ENCODE measurements around the gene AEBP1.

DNA sequence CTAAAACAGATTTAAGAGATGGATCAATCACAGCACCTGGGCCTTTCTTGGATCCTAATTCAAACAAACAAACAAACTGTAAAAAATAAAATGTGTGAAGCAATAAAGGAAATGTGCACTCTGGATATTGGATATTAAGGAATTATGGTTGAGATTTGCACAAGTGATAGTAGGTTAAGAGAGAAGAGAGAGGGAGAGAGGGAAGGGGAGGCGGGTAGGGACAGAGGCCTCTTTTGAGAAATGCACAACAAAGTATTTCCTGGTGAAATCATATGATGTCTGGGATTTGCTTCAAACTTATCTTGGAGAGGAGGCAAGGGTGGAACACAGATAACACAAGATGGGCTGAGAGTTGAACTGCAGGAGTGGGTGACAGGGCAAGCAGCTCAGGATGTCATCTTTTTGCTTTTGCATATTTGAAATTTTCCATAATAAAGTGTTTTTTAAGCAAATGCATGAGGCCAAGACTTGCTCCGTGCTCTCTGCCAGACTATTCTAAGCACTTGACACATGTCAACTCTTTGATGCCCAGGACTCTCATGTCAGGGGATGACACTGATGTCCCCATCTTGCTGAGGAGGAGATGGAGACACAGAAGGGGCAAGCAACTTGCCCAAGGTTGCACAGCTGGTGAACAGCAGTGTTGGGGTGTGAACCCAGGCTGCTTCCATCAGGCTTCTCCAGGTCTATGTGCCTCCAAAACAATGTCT, 9.1 kb upstream of the AEBP1 start:
- TF ChIP-seq POLR2A (IDR thresholded peaks at IDR 0.05; ENCODE audit: low read depth, low read length), result no peak
- TF ChIP-seq, protein P1, sequence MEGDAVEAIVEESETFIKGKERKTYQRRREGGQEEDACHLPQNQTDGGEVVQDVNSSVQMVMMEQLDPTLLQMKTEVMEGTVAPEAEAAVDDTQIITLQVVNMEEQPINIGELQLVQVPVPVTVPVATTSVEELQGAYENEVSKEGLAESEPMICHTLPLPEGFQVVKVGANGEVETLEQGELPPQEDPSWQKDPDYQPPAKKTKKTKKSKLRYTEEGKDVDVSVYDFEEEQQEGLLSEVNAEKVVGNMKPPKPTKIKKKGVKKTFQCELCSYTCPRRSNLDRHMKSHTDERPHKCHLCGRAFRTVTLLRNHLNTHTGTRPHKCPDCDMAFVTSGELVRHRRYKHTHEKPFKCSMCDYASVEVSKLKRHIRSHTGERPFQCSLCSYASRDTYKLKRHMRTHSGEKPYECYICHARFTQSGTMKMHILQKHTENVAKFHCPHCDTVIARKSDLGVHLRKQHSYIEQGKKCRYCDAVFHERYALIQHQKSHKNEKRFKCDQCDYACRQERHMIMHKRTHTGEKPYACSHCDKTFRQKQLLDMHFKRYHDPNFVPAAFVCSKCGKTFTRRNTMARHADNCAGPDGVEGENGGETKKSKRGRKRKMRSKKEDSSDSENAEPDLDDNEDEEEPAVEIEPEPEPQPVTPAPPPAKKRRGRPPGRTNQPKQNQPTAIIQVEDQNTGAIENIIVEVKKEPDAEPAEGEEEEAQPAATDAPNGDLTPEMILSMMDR (conservative IDR thresholded peaks at IDR 0.05; ENCODE audit: low read depth, low read length), result no peak
- no peak for TF ChIP-seq CEBPB (IDR thresholded peaks at IDR 0.05; ENCODE audit: low read depth, low read length)
- TF ChIP-seq, protein P2, sequence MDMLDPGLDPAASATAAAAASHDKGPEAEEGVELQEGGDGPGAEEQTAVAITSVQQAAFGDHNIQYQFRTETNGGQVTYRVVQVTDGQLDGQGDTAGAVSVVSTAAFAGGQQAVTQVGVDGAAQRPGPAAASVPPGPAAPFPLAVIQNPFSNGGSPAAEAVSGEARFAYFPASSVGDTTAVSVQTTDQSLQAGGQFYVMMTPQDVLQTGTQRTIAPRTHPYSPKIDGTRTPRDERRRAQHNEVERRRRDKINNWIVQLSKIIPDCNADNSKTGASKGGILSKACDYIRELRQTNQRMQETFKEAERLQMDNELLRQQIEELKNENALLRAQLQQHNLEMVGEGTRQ (IDR thresholded peaks at IDR 0.05; ENCODE audit: low read depth, low read length), result no peak
- TF ChIP-seq SMC3 (IDR thresholded peaks at IDR 0.05; ENCODE audit: low read depth, low read length), result no peak
- no peak for TF ChIP-seq RFX5 (IDR thresholded peaks at IDR 0.05; ENCODE audit: low read depth, low read length)
